Measurements from ENCODE around the gene CCDC93.
"Not testable (repeated sequence)": the region's sequence is repeated elsewhere in the genome, so short reads cannot be mapped to it uniquely, and the experiment has no call there.

CCDC93 gene

DNA sequence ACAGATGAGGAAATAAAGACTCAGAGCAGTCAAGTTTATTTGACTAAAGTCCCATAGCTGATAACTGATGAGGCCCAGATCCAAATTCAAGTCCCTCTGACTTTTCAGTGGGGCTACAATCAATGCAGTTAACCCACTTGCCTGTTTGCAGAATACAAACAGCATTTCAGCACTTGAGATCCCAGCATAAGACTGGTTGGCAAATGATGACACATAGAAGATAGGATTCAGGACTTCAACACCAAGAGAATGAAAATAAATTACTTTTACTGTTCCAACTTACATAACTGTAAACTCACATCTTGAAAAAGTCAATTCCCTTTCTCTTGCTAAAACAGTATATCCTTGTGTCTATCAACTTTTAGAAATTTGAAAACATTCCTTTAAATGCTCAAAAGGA lies 61.2 kb downstream of the CCDC93 start:
- DNase-seq (ENCODE audit: low spot score), result no peak

GRCh38 chr2:117952228-117952627 lies 61.6 kb downstream of the CCDC93 start:
- no peak for DNase-seq (ENCODE audit: low spot score)

DNA sequence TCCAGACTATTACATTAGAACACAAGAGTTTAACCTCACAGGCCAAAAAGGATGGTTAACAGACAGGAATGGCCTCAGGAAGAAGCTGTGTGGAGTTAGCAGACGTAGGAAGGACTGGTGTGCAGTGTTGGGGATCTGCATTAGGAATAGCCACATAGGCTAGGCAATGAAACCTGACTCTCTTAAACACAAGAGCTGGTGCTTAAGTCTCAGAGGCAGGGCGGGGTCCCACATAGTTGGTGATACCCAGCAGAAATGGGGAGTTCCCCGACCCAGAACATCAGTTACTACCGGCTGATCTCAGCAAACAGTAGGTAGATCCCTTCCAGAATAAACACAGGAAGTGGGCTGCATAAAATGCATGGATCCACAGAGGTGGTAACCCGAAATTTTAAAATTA lies 64.1 kb downstream of the CCDC93 start:
- DNase-seq (ENCODE audit: low spot score), result no peak

DNA sequence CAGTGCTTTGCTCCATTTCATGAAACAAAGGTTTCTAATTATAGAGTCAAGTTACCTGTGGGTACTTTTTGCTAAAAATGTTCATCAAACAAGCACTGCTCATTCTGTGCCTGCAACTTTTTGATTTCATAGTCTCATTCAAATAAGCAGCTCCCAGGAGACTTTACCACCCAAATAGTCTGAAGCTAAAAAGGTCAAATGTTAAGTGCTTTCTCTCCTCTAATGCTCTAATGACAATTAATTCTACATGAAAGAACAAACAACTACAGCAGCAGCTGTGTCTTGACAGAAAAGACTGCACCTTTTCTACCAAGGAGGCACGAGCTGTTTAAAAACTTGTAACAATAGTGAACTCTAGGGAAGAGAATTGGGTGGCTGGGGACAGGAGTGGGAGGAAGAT lies 65.3 kb downstream of the CCDC93 start:
- DNase-seq (ENCODE audit: low spot score), result no peak

DNA sequence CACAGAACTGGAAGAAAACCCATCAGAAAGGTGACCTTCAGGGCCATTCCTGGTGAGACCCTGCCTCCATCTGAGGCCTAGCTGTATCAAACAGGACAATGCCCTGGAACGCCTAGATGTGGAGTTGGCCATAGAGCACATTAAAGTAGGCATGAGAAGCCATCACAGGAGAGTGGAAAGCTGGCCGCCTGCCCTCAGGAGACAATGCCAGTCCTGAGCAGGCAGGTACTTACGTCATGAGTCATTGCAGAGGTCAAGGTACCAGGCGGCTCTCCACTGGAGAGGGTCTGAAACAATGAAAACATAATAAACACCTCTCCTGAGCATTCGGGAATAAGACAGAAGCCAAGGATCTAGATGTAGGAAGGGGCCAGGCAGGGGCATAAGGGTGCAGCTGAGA lies 68.6 kb downstream of the CCDC93 start:
- no peak for DNase-seq (ENCODE audit: low spot score)

DNA sequence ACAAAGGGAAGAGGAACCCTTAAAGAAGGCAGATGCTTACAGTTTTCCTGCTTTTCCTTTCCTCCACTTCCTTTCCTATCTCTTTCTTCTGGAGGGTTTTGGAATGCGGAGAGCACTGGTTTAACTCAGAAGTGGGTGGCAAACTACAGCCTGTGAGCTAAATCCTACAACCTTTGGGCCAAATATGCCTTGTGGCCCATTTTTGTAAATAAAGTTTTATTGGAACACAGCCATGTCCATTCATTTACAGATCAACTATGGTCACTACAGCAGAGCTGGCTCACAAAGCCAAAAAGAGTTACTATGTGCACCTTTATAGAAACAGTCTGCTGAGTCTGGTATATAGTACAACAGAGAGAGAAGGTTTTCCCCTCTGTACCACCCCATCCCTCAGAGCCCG lies 69.1 kb downstream of the CCDC93 start:
- DNase-seq (ENCODE audit: low spot score), result no peak

DNA sequence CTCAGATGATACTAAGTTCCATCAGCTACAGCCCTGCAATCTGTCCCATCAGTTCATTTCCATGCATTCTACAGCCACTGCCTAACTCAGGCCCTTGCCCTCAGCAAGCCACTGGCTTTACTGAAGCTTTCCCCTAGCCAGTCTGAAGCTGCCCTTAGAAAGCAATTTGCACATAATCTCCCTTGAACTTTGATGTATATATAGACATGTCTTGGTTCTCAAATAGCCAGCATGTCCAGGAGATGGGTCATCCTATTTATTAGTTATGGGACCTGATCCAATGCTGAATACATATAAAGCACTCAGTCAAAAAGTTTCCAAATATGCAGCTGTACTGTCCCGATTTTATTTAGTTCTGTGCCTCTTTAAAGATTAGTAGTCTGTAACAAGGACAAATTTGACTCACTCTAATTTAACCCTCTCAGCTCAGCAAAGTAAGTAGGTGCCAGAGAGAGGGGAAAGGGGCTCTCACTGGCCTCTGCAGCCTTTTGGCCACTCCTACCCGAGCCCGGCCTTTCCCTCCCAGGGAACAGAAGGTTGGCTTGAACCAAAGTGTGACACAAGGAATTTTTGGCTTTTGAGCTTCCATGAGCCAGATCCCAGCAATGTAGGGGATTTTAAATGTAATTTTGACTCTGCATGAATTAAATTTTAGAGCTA lies 70.7 kb downstream of the CCDC93 start:
- DNase-seq (ENCODE audit: low spot score), result peak; percentile 4

DNA sequence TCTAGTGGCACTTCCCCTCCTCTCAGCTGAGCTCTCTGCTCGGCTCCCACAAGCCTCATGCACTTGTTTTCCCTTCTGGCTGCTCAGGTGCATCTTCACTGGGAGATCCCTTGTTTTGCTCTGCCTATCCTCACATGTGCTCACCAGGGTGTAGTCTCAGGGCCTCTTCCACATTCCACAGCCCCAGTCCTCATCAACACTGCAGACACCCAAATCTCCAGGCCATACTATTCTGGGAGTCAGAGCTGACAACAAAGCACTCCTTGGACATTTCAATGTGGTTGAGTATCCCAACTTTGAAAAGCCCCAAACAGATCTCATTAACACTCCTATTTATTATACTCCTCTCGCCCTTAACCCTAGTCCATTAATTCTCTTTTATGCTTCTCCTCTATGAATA lies 71.3 kb downstream of the CCDC93 start:
- no peak for DNase-seq (ENCODE audit: low spot score)

- no peak for DNase-seq (ENCODE audit: low spot score)
Observed at GRCh38 chr2:117941693-117942092, 72.2 kb downstream of the CCDC93 start.

GRCh38 chr2:117940436-117940835 lies 73.4 kb downstream of the CCDC93 start:
- no peak for DNase-seq (ENCODE audit: low spot score)

DNA sequence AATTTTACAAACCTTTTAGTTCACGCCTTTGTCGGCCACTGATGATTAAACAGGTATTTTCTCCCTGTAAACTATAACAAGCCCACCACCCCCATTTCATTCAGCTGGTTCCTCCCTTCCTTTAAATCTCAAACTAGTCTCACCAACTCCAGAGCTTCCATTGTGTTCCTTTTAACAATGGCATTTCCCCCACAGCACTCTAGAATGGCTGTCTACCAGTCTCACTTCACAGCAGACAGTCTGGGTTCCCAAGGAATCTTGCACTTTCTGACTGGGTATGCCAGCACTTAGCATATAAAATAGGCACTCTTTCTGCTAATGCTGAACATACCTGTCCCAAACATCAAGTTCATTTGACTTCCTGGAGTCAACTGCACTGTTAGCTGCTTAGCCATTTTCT lies 75.3 kb downstream of the CCDC93 start:
- no peak for DNase-seq (ENCODE audit: low spot score)

- no peak for DNase-seq (ENCODE audit: low spot score)
Observed at GRCh38 chr2:117936871-117937428, 76.9 kb downstream of the CCDC93 start.

DNA sequence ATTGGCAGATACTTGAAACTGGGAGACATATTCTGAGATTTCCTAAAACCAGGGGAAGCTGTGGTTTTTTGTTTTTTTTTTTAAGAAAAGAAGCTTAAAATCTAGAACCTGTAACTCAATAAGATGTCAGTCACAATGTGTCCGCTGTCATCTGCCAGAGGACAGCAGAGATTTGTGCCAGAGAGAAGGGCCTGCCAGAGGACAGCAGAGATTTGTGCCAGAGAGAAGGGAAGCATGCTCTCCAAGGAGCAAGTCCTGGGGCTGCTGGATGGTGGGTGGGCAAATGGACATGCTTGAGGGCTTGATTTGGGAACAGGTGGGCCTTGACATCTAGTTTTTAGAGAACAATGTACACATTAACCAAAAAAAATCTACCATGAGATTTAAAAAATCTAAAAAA lies 77.9 kb downstream of the CCDC93 start:
- DNase-seq (ENCODE audit: low spot score), result no peak

- no peak for DNase-seq (ENCODE audit: low spot score)
Observed at GRCh38 chr2:117935456-117935855, 78.4 kb downstream of the CCDC93 start.

DNA sequence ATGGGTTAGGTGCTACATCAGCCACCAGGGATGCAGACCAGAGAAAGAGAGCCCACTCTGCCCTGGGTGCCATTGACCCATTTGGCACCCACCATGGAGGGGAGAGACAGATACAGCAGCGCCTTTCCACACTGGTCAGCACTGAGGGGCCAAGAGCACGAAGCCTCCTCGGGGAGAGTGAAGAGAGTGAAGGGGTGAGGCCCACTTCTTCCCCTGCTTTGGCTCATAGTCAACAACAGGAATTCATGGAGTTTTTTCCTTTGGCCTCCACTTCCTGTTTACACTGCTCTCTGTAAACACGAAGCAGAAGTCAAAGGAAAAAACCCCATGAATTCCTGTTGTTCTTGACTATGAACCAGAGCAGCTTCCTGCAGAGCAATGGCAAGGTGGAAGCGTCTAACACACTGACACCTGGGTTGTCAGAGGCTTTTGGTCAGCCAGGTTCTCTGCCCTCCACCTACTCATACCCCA lies 80.0 kb downstream of the CCDC93 start:
- DNase-seq (ENCODE audit: low spot score), result no peak

- DNase-seq (ENCODE audit: low spot score), result no peak
Observed at GRCh38 chr2:117931978-117932377, 81.9 kb downstream of the CCDC93 start.

DNA sequence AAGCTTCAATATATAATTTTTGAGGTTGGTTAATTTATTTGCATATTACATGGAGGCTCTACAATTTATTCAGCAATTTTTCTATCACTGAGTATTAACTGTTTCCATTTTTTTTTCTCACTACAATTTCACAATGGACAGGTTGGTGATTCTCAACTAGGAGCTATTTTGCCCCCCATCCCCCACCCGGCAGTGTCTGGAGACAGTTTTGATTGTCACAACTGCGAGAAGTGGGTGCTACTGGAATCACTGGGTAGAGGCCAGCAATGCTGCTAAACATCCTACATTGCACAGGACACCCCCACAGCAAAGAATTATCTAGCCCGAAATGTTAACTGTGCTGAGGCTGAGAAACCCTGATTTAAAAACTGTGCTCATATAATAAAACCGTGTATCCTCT lies 82.6 kb downstream of the CCDC93 start:
- DNase-seq (ENCODE audit: low spot score), result no peak

DNA sequence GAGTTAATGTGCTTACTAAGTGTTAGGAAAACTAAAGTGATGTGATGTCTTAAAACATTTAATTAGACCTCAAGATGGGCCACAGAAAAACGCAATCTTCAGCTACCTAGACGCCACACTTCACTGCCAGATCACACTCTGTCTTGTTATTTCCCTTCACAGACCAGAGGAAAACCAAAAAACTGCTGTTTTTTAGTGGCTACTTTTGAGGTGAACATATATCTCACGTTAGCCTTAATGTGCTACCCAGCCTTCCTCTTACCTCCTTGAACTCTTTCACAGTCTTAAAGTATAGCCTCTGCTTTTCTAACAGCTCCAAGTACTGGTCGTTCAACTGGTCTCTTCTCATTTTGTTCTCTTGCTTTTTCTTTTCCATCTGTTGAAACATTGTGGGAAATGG lies 83.1 kb downstream of the CCDC93 start:
- no peak for DNase-seq (ENCODE audit: low spot score)

- DNase-seq (ENCODE audit: low spot score), result not testable (repeated sequence)
Observed at GRCh38 chr2:117923471-117923870, 90.4 kb downstream of the CCDC93 start.

DNA sequence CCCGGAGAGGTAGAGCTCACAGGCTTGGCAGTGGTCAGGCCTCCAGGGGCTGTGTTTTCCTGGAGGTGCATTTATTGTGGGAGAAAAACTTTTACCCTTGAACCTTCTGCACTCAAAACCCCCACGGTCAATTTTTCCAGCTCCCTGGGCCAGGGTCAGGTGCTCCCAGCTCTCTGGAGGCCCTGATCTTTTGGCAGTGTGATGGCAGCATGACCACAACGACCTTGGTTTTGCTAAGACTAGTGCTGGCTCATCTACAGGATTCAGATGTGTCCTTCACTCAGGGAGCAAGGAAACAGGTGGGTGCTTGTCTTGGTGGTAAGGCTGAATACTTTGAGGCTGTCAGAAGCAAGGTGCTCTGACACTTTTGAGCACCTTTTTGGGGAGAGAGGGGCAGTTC lies 92.3 kb downstream of the CCDC93 start:
- DNase-seq (ENCODE audit: low spot score), result no peak

DNA sequence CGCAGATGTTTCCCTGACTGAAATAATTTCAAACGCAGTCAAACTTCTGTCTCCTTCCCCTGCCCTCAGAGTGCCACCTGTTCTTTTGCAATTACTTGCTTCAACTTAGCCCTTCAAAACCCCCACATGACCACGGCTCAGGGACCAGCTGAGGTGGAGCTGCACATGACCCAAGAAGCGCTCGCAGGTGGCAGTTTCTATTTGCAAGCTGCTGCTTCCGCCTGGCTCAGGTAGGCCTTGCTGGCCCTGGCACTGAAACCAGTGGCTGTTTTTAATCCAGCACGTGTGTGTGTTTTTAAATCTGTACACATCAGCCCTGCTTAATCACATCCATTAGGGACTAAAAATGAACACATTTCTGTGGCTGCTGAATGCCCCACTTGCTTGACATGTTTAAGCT lies 95.3 kb downstream of the CCDC93 start:
- DNase-seq (ENCODE audit: low spot score), result no peak

- no peak for DNase-seq (ENCODE audit: low spot score)
Observed at GRCh38 chr2:117917223-117917917, 96.5 kb downstream of the CCDC93 start.

- no peak for DNase-seq (ENCODE audit: low spot score)
Observed at GRCh38 chr2:117902933-117903332, 110.9 kb downstream of the CCDC93 start.

DNA sequence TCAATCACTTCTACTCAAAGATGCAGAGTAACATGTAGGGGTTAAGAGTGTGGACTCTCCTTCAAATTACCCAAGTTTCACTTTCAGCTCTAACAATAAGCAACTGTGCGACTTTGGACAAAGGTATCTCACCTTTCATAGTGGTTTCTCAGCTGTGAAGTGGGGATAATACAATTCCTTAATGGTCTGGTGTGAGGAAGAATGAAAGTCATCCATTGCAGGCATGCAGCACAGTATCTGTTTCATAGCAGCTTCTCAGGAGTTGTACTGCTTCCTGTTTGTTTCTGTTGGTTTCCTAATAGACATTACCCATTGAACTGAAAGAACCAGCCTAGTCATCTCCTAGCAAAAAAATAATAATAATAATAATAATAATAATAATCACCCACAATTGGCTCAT lies 125.0 kb downstream of the CCDC93 start:
- no peak for DNase-seq (ENCODE audit: low spot score)

Measured in COLO829 (cell line).